Measurements from ENCODE around the gene FBXO31.

Gene FBXO31

GRCh38 chr16:87324411-87325275 lies 58.9 kb downstream of the FBXO31 start:
- ATAC-seq = peak; percentile 62 to 64

GRCh38 chr16:87323727-87324410 lies 59.7 kb downstream of the FBXO31 start:
- ATAC-seq = no peak

GRCh38 chr16:87322833-87323726 lies 60.5 kb downstream of the FBXO31 start:
- no peak for ATAC-seq

GRCh38 chr16:87322360-87322759 lies 61.2 kb downstream of the FBXO31 start:
- ATAC-seq = no peak

- no peak for ATAC-seq
Observed at GRCh38 chr16:87321336-87322107, 62.1 kb downstream of the FBXO31 start.

- no peak for ATAC-seq
Observed at GRCh38 chr16:87320510-87321227, 62.9 kb downstream of the FBXO31 start.

GRCh38 chr16:87319997-87320491 lies 63.5 kb downstream of the FBXO31 start:
- no peak for ATAC-seq

GRCh38 chr16:87319011-87319410 lies 64.6 kb downstream of the FBXO31 start:
- ATAC-seq = no peak

- ATAC-seq = peak; percentile 24 to 39
Observed at GRCh38 chr16:87317750-87318644, 65.6 kb downstream of the FBXO31 start.

- peak; percentile 96 to 97 for ATAC-seq
Observed at GRCh38 chr16:87316923-87317749, 66.4 kb downstream of the FBXO31 start, which contains the start of gene C16orf95. Gene C16orf95, minus strand, starts transcription at chr16:87317392. Its CDS starts 150 bp downstream, at chr16:87317242.

GRCh38 chr16:87316450-87316922 lies 67.1 kb downstream of the FBXO31 start:
- no peak for ATAC-seq

- no peak for ATAC-seq
Observed at GRCh38 chr16:87314990-87315420, 68.6 kb downstream of the FBXO31 start.

GRCh38 chr16:87312008-87312407 lies 71.6 kb downstream of the FBXO31 start:
- no peak for ATAC-seq

- no peak for ATAC-seq
Observed at GRCh38 chr16:87311387-87311786, 72.2 kb downstream of the FBXO31 start.

GRCh38 chr16:87310610-87311009 lies 73.0 kb downstream of the FBXO31 start:
- no peak for ATAC-seq

- ATAC-seq = no peak
Observed at GRCh38 chr16:87309620-87310525, 73.7 kb downstream of the FBXO31 start.

GRCh38 chr16:87308826-87309225 lies 74.8 kb downstream of the FBXO31 start:
- peak; percentile 17 to 64 for ATAC-seq

- no peak for ATAC-seq
Observed at GRCh38 chr16:87306516-87306915, 77.1 kb downstream of the FBXO31 start.
